GM04504 (cell line): Measurements from ENCODE around the gene NOC4L.

Experiments used
- DNase-seq: peaks from one replicate; pipeline ENCODE4 v3.0.0-alpha.2; 2012; ENCODE audit warnings: low read depth

NOC4L gene

DNA sequence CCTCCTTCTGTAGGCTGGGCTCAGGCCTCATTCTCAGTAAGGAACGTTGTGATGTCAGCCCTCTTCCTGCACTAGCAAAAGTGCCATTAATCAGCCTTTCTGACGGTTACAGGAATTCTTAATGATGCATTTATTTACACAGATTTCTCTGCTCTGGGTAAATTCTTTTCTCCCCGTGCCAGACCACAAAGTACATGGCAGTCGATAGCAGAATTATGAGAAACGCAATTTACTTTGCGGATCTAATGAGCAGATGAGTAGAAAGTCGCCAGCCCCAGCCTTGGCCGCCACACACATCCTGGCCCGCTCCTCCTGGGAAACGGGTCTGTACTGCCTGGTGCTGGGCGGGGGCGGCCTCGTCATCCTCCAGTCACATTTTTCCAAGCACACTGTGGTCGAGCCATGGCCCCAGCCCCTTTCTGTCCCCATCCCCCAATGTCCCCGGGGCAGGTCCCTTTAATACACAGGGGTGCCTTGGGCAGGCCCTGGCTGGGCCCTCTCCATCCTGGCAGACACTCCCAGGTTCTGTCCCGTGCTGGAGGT, 25.9 kb downstream of the NOC4L start:
- DNase-seq = peak; percentile 60

DNA sequence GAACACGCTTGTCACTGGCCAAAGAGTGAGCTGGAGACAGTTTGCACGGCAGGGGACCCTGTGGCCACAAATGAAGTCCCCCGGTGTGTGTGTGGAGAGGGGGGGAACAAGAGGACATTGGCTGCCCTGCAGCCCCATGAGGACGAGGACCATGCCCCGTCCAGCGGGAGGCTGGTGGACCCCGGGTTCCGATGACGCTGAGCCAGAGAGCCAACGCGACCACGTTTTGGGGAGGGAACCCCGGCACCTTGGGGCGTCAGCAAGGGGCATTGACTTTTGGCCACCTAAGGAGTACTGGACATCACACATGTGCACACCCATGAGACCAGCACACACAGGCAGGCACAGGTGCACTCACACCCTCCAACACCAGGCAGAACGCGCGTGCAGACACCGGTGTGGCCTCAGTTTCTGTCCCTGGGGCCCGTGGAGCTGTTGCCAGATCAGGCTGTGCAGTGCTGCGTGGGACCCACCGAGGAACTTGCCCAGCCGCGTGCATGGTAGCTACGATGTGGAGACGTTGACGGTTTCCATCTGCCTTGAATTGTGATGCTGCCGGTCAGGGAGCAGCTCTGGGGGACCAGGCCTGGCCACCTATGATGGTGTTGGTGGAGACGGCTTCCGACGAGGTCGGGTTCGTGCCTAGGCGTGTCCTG, 26.5 kb downstream of the NOC4L start:
- no peak for DNase-seq

DNA sequence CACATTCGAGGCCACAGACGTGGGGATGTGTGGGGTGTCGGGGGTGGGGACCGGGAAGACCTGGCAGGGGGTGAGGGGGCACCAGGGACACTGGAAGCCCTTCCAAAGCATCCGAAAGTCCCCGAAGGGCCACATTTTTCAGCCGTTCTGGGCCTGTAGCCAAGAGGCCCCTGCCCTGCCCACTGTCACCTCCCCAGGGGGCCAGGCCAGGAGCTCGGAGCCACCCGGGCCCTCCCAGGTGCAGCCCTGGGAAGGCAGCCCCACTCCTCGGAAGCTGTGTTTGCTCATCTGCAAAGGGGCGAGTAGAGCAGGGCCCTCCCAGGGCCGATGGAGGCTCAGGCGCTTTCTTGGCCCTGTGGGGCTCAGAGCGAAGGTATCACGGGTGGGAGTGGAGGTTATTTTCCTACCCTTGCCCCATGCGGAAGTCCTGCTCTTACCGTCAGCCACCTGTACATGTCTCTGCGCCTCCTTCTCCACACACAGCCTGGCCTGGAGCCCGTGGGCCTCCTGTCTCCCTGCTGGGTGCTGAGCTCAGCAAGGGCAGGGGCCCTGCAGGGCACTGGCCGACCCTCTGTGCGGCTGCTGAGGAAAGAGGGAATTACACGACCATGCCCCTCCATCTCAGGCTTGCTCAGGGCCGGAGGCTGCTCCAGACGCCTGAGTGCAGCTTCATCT, 27.2 kb downstream of the NOC4L start:
- no peak for DNase-seq

DNA sequence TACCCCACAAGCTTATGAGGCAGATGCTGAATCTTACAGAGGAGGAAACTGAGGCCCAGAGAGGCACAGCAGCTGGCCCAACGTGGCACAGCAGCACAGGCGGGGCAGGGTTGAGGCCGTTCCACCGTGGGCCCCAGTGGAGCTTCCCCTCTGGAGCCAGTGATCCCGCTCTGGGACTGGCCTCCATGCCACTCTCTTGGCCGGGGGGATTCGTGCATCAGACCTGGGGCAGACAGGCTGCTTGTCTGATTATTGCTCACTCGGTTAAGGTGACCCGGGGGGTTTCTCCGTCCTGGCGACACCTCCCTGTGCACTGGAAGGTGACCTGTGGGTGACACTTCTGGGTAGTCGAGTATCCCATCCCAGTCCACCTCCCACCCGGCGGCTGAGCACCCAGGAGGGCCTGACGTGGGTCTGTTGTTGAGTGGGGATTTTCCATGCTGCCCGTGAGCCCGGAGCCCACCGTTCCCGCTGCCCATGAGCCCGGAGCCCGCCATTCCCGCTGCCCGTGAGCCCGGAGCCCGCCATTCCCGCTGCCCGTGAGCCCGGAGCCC, 27.8 kb downstream of the NOC4L start:
- DNase-seq = no peak

DNA sequence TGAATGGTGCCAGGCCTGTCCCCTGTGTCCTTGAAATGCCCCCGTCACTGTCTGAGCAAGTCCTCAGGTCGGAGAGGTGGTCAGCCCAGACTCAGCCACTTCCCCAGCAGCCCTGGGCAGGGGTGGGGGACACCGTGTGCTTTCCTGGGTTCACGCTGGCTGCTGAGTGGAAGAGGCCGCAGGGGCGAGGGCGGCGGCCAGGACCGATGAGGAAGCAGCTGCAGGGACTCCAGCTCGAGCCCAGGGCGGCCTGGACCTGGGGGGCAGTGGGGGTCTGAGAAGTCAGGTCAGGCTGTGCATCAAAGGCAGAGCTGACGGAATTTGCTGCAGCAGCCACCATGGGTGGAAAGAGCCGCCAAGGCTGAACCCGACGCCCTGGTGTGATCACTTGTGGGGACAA, 28.4 kb downstream of the NOC4L start:
- no peak for DNase-seq

DNA sequence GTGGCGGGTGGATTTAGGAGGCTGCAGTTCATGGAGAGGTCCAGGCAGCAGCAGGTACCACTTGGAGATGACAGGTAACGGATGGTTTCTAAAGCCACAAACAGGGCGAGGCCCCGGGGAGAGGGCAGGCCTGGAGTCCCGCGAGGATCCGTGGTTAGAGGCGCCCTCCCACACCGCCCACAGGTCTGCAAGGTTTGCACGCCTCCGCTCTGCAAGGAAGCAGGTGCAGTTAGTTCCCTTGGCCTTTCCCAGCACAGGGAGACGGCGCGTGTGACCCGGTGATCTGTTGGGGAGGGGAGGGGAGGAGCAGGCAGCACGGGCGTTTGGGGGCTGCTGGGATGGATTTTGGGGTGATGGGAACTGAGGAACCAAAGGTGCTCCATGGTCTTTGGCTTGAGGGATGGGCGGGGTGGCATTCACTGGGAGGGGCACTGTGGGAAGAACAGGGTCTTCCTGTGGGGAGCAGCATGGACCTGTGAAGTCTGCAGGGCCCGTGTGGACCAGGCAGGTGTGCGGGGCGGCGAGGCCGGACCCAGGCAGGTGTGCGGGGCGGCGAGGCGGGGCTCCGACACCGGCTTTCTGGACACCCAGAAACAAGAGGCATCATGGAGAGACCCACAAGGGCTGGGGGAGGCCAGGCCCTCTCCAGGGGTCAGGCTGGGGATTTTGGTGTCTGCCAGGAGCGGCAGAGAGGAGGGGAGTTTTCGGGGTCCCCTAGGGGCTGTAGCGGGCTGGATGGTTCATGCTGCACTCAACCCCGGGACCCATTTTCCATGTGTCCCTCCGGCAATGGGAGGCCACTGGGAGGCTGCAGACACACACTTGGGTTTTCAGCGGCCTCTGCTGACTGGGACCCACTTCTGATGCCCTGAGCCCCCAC, 29.1 kb downstream of the NOC4L start:
- no peak for DNase-seq

DNA sequence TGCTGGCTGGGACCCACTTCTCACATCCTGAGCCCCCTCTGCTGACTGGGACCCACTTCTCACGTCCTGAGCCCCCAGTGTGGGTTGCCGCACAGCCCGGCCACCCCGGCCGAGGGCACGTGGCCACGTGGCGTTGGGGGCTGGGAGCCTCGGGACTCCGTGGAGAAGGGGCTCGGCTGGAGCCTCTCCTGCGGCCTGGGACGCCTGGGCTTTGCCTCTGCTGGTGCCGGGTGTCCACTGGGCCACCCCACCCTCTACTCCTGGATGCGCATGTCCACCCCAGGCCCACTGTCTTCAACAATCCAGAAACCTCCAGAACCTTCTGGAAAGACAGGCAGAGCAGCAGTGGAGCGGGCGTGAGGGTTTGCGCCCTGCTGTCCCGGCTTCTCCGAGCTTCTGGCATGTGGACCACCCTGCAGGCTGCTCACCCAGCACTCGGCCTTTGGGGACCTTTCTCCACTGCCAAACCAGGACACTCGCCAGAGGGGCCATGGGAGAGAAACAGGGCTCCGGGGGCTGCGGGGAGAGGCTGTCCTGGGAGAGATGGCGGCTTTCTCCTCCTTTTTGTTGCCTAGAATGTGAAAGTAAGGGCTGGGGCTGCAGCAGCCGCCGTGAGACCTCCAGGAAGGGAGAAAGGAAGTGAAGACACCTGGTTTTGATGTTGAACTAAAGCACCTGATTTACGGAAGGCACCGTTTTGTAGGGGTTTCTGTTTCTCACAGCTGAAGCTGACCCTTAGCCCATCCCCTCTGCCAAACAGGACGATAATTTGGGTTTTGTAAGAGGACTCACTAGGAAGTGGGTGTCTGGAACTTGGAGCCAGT, 30.0 kb downstream of the NOC4L start:
- DNase-seq = no peak

DNA sequence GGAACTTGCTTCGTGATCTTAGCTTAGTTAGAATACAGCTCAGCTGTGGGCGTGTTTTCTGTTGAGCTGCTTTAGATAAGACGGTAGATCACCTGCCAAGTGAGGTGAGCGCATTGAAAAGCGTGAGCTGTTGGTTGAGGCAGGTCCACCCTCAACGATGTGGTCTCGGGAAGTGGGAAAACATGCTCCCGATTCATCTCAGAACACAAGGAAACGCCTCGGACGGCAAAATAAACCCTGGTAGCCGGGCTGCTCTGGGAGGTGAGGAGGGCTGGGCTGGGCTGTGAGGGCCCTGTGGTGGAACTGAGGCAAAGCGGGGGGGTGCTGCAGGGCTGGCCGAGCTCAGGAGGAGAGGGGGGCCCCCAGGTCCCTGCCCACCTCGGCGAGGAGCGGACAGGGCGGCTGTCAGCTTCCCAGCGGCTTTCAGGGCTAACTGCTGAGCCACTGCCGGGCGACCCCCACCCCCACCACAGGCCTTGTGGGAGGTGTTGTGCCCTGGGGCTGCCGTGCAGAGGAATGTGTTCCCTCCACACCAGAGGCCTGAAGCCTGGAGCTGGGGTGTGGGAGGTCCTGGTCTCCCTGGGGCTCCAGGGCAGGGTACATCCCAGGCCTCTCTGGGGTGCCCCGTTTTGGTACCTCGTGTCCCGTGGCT, 30.7 kb downstream of the NOC4L start:
- no peak for DNase-seq

DNA sequence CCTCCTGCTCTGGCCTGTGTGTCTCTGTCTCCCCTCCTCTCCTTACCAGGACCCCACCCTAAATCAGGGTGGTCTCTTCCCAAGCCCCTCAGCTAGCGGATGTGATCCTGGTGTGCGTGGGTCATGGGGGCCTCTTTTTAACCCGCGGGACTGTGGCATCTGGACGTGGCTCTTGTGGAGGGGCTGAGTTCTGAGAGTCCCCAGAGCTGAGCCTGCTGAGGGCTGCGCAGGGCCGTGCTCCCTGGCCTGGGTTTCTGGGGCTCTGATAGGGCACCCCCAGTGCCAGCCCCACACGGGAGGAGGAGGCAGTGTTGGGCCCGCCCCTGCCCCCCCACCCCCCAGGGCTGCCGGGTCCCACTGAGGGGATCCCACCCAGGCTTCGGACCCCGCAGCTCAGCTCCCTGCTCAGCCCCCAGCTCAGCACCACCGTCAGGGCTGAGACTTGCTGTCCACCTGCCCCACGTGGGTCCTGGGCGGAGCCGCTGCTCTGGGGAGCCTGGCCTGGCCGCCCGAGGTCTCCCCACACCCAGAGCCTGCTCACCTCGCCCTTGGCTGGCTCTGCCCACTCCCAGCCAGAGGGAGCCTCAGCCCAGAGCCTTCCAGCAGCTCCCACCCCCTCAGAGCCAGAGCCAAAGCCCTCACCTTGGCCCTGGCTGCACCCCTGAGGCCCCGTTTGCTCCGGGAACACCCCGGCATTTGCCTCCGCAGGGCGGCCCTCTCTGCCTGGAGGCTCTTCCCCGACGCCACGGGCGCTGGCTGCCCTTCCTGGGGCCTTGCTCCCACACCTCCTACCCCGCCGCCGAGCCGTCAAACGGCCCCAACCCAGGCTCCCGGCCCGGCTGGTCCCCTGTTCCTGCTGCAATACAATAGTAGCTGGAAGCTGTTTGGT, 31.5 kb downstream of the NOC4L start:
- DNase-seq = no peak

DNA sequence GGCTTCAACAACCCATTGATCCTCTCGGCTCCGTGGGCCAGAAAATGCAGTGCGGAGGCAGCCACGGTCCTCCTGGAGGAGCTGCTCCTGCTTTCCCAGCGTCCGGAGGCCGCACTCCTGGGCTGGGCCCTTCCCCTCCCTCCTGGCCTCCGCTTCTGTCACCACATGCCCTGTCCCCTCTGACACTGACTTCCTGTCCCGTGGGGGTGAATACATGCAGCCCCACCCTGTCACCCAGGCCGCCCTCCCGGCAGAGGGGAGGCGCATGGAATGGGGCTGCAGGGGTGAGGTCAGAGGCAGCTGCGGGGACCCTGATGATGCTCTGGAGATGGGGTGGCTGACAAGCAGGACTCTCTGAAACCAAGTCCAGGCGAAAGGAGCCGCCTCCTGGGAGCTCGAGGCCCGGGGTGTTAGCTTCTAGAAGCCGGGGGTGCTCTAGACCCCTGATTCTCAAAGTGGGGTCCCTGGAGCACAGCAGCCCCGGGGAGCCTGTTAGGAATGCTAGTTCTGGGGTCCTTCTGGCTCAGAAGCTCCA, 32.2 kb downstream of the NOC4L start:
- DNase-seq = no peak

DNA sequence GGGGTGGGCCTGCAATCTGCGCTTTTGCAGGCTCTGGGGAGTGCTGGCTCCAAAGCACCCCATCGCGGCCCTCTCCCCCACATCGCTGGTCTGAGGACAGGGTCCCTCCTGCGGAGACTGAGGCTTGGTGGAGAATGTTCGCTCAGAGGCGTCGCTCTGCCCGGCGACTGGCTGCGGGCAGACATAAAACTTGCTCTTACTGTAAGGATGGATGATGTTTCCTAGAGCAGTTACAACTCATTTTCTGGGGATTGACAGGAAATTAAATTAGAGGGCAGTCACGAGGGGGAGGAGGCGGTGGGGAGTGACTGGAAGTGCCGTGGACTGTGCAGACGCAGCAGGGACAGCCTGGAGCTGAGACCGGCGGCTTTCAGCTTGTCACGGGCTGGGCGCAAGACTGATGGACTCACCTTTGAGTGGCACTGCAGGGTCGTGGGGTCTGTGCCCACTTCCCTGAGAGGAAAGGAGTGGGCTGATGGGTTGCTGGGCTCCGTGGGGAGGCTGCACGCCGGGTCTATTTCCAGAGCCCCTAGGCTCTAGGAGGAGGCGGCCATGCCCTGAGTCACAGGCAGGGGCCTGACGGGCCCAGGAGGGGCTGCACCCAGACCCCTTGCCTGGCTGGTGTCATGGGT, 32.8 kb downstream of the NOC4L start:
- DNase-seq = no peak

DNA sequence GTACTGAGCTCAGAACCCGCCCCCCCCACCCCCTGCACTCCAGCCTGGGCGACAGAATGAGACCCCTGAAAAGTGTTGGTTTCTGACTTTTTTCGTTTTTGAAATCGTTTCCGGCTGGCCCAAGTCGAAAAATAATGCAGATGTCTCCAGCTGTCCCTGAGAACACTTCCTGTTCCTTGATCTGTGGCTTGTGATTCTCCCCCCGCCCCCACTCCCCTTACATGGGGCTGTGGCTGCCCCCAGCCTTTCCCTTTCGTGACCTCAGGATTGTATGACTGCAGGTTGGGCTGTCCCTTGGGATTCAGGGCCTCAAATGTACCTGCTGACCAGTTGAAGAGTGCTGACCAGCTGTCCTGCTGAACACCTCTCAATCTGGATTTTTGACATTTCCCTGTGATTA, 34.1 kb downstream of the NOC4L start:
- DNase-seq = no peak

DNA sequence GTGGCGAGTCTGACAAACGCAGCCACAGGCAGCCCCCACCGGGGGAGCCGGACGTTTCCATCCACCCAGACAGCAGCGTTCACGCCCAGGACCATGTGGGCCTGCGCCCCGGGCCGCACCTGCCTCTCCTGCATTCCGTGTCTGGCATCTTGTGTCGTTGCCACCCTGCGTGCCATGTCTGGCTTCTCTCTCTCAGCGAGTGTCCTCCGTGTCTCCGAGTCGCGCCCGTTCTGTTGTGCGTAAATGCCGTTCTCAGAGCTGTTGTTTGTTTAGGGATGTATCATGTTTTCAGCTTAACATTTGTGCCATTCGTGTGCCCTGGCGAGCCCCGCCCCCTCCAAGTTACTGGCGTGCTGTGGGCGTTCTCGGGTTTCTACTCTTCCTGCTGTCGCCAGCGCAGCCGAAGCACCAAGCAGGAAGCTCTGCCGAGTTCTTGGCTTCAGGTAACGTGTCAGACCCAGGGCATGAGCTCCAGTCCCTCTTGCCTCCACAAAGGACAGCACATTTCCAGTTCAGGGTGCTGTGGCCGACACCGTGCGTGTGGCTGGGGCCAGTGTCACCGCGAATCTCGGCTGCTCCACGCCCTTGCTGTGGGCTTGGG, 34.6 kb downstream of the NOC4L start:
- DNase-seq = no peak

DNA sequence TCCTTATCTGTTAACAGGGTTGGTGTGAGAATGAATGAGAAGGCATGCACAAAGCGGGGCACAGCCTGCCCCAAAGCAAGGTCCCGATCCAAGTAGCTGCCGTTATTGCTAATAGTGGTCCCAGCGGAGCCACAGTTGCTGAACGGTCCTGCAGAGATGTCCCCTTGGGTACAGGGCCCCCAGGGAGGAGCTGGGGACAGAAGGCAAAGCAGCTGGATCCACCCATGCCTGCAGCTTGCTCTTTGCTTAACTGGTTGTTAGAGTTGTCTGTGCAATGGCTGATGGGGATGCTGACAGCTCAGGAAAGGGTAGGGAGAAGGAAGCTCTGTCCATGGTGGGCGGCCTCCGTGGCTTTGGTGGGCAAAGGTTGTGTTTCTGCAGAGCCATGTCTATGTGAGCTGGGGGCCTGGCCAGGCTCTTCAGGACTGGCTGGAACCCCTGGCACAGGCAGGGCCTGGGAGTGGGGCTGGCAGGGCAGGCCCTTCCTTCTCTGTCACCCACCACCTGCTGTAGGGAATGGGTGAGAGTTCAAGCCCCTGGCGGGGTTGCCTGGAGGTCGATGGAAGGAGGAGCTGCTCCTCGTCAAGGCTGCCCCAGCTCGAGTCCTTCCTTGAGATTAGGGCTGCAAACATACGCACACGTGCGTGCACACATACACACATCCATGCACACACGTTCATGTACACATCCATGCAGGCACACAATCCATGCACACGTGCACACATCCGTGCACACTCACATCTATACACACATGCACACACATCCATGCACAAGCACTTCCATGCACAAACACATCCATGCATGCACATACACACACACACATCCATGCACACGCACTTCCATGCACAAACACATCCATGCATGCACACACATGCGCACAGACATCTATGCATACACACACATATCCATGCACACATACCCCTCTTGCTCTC, 35.4 kb downstream of the NOC4L start:
- DNase-seq = no peak

DNA sequence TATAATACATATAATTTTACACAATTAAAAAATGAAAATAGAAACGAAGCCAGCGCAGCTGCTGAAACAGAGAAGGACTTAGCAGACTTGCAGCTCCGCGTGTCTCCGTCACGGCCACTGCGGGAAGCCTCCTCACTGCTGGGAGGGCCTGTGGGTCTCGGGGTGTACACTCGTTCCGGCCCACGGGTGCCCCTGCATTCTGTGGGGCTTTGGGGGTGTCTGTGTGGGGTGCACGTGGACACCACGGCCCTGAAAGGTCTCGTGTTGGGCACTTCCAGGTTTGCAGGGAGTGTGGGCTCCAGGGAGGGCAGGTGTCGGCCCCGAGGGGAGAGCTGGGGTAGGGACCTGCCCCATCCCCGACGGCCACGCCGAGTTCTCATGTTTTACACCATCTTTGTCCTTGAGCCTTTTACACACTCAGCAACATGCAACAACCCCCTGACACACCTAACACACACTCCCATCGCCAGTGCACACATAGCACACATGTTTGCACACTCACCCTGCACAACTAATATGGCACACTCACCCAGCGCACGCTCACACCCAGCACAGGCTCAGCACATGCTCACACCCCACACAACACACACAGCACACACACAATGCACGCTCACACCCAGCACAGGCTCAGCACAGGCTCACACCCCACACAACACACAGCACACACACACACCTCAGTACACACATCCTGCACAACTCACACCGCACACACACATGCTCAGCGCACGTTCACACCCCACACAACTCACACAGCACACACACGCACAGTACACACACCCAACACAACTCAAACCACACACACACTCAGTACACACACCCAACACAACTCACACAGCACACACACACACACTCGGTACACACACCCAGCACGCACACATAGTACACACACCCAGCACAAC, 36.6 kb downstream of the NOC4L start:
- DNase-seq = no peak

DNA sequence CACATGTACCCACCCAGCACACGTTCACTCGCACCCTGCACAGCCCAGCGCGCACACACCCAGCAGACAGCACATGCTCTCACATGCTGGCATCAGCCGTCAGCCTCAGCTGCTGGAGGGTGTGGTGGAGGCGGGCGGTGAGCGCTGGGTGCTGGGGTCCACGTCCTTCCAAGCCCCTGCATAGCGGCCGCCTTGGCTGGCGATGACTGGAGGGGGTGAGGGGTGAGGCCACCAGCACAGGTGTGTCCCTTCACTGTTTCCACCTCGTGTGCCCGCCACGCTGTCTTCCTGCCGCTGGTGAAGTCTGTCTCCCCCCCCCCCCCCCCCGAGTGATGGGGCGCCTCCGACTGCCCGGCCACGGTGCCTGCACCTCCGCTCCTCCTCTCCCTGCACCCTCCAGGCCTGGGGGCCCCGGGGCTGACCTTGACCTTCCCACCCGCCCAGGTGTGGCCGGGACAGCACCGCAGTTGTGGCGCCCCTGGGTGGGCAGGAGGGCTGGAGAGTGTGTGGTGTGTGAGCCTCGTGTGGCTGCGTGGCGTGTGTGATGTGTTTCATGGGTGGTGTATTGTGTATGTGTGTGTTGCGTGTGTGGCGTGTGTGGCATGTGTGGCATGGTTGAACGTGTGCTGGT, 37.4 kb downstream of the NOC4L start:
- no peak for DNase-seq
